ENCODE measurements around the gene CDK12. TPM values are rescaled to one million over a fixed set of nuclear protein-coding genes. Genes with fewer than 3 reads are reported as not detected.

The CDK12 gene
- total RNA-seq, 1 donor from 2014 or later, result 19.0 TPM

- no peak for DNase-seq (ENCODE audit: low spot score)
Measured at GRCh38 chr17:39581071-39581758, 119.9 kb downstream of the CDK12 start.

- DNase-seq (ENCODE audit: low spot score), result no peak
Measured at GRCh38 chr17:39581759-39582085, 120.4 kb downstream of the CDK12 start.

GRCh38 chr17:39582658-39583057 lies 121.4 kb downstream of the CDK12 start:
- DNase-seq (ENCODE audit: low spot score), result no peak

Other genes with a start within 250 kb of the CDK12 start
- gene STAC2, start 235.5 kb upstream of the CDK12 start, total RNA-seq (ENCODE audit: insufficient read depth, low replicate concordance), result 0.24 TPM
- 29.9 TPM for gene FBXL20, start 59.9 kb upstream of the CDK12 start, total RNA-seq (ENCODE audit: insufficient read depth, low replicate concordance)
- gene MED1, start 10.2 kb upstream of the CDK12 start, total RNA-seq (ENCODE audit: insufficient read depth, low replicate concordance), result 12.3 TPM
- 1.4 TPM for gene NEUROD2, start 146.4 kb downstream of the CDK12 start, total RNA-seq (ENCODE audit: insufficient read depth, low replicate concordance)
- gene PPP1R1B, start 165.5 kb downstream of the CDK12 start, total RNA-seq (ENCODE audit: insufficient read depth, low replicate concordance), result 6.5 TPM
- gene STARD3, start 175.7 kb downstream of the CDK12 start, total RNA-seq (ENCODE audit: insufficient read depth, low replicate concordance), result 20.5 TPM
- 0.24 TPM for gene TCAP, start 203.9 kb downstream of the CDK12 start, total RNA-seq (ENCODE audit: insufficient read depth, low replicate concordance)
- not detected for gene PNMT, start 207.0 kb downstream of the CDK12 start, total RNA-seq (ENCODE audit: insufficient read depth, low replicate concordance)
- 12.8 TPM for gene PGAP3, start 226.6 kb downstream of the CDK12 start, total RNA-seq (ENCODE audit: insufficient read depth, low replicate concordance)
- 36.8 TPM for gene ERBB2, start 238.6 kb downstream of the CDK12 start, total RNA-seq (ENCODE audit: insufficient read depth, low replicate concordance)